OCI-LY3 (cell line): ENCODE measurements around the gene CTNNBL1.

Experiments used
- EZH2phosphoT487 ChIP-seq: fragments of 200-600 bp; shearing (Covaris generic); IDR thresholded peaks from 2 replicates; pipeline ENCODE4 v1.6.1; 2018; ENCODE audit warnings: antibody characterized with exemption, mixed run types, low read depth
- TF ChIP-seq, protein P1 (sequence below): fragments of 200-600, 300-600 bp; sonication (generic); IDR thresholded peaks from 2 replicates; pipeline ENCODE4 v1.5.1; 2014; ENCODE audit warnings: antibody characterized with exemption, low read length, low read depth

DNA sequence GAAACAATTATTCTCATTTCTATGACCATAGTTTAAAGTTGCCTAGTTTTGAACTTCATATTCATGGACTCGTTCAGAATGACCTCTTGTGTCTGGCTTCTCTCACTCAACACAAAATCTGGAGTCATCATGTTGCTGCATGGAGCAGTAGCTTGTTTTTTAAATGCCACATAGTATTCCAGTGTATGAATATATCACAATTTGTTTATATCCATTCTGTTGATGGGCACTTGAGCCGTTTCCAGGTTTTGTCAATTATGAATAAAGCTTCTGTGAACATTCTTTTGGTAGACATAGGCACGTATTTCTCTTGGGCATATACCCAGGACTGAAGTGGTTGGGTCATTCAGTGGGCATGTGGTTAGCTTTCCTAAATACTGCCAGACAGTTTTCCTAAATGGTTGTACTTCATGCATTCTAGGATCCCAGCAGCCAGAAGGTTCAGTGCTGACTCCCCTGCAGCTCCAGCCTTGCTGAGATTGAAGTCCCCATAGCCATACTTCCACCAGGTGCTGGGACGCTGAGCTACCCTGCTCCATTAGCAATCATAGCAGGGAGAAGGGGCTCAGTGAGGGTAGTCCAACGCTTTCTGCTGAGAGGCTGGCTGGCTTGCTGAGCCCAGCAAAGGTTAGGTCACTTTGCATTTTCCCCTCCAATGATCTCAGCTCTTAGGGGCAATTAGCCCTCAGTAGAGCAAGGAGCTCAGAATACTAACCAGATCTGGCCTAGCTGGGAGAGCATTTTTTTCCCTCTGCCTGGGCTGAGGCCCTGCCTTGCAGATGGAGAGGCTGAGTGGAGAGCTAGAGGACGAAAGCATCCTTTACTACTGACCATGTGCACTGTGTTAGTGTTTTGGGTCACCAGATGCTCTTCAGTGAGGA, 35.7 kb upstream of the CTNNBL1 start:
- TF ChIP-seq, protein P1, sequence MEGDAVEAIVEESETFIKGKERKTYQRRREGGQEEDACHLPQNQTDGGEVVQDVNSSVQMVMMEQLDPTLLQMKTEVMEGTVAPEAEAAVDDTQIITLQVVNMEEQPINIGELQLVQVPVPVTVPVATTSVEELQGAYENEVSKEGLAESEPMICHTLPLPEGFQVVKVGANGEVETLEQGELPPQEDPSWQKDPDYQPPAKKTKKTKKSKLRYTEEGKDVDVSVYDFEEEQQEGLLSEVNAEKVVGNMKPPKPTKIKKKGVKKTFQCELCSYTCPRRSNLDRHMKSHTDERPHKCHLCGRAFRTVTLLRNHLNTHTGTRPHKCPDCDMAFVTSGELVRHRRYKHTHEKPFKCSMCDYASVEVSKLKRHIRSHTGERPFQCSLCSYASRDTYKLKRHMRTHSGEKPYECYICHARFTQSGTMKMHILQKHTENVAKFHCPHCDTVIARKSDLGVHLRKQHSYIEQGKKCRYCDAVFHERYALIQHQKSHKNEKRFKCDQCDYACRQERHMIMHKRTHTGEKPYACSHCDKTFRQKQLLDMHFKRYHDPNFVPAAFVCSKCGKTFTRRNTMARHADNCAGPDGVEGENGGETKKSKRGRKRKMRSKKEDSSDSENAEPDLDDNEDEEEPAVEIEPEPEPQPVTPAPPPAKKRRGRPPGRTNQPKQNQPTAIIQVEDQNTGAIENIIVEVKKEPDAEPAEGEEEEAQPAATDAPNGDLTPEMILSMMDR, result no peak
- TF ChIP-seq EZH2phosphoT487, result no peak
